CD4-positive, alpha-beta T cell treated with Interleukin-4 for 4 hours (primary cell): ENCODE results near the gene ZFR2.
"Not testable (repeated sequence)": the region's sequence is repeated elsewhere in the genome, so short reads cannot be mapped to it uniquely, and the experiment has no call there.

Experiments used
- DNase-seq: peaks from one replicate; pipeline ENCODE4 v3.0.0-alpha.2; 2020

ZFR2 gene

GRCh38 chr19:3868770-3869456, at the start of gene ZFR2:
Gene ZFR2 (minus strand): TSS chr19:3869038. CDS start chr19:3869017, 21 bp downstream.
- DNase-seq, result no peak

- DNase-seq, result no peak
Measured at GRCh38 chr19:3916033-3916432, 47.2 kb upstream of the ZFR2 start.

- DNase-seq, result no peak
Measured at GRCh38 chr19:3914199-3914598, 45.4 kb upstream of the ZFR2 start.

GRCh38 chr19:3910105-3910504, 41.3 kb upstream of the ZFR2 start:
- DNase-seq, result no peak

GRCh38 chr19:3908266-3909054, 39.6 kb upstream of the ZFR2 start:
- DNase-seq, result no peak

- DNase-seq, result no peak
Measured at GRCh38 chr19:3907626-3908265, 38.9 kb upstream of the ZFR2 start.

- no peak for DNase-seq
Measured at GRCh38 chr19:3904233-3904632, 35.4 kb upstream of the ZFR2 start.

GRCh38 chr19:3902317-3902973, 33.6 kb upstream of the ZFR2 start:
- no peak for DNase-seq

- no peak for DNase-seq
Measured at GRCh38 chr19:3899531-3900294, 30.9 kb upstream of the ZFR2 start.

- DNase-seq, result no peak
Measured at GRCh38 chr19:3898426-3898825, 29.6 kb upstream of the ZFR2 start.

GRCh38 chr19:3897936-3898335, 29.1 kb upstream of the ZFR2 start:
- DNase-seq, result no peak

GRCh38 chr19:3895788-3896187, 26.9 kb upstream of the ZFR2 start:
- DNase-seq, result no peak

- not testable (repeated sequence) for DNase-seq
Measured at GRCh38 chr19:3894959-3895358, 26.1 kb upstream of the ZFR2 start.

GRCh38 chr19:3893509-3894179, 24.8 kb upstream of the ZFR2 start:
- no peak for DNase-seq

GRCh38 chr19:3890591-3890990, 21.8 kb upstream of the ZFR2 start:
- DNase-seq, result no peak

GRCh38 chr19:3882041-3882384, 13.2 kb upstream of the ZFR2 start:
- DNase-seq, result no peak

- no peak for DNase-seq
Measured at GRCh38 chr19:3881272-3882040, 12.6 kb upstream of the ZFR2 start.

- DNase-seq, result no peak
Measured at GRCh38 chr19:3880471-3881271, 11.8 kb upstream of the ZFR2 start, which contains the start of gene ATCAY. Gene ATCAY (plus strand): TSS chr19:3880685. CDS start chr19:3885768, 5,083 bp downstream.

GRCh38 chr19:3879656-3880055, 10.8 kb upstream of the ZFR2 start:
- DNase-seq, result no peak

GRCh38 chr19:3874695-3875094, 5.9 kb upstream of the ZFR2 start:
- not testable (repeated sequence) for DNase-seq
